SK-N-MC (cell line): ENCODE results near the gene ITGB1.

ENCODE experiments used
- EZH2 ChIP-seq: fragments of 200-600 bp; sonication (generic); IDR thresholded peaks from one replicate; pipeline ENCODE4 v1.6.1; 2017; ENCODE audit warnings: antibody characterized with exemption
- FOXP2 ChIP-seq: optimal IDR thresholded peaks from 2 replicates; pipeline ENCODE3; 2011; ENCODE audit warnings: mild to moderate bottlenecking, moderate library complexity; ENCODE audit not compliant: insufficient read depth; ENCODE audit errors: extremely low read length, control extremely low read depth
- POLR2AphosphoS5 ChIP-seq: IDR thresholded peaks from 2 replicates; pipeline ENCODE4 v1.6.1; 2012; ENCODE audit warnings: mild to moderate bottlenecking, low read depth, low read length, borderline replicate concordance

DNA sequence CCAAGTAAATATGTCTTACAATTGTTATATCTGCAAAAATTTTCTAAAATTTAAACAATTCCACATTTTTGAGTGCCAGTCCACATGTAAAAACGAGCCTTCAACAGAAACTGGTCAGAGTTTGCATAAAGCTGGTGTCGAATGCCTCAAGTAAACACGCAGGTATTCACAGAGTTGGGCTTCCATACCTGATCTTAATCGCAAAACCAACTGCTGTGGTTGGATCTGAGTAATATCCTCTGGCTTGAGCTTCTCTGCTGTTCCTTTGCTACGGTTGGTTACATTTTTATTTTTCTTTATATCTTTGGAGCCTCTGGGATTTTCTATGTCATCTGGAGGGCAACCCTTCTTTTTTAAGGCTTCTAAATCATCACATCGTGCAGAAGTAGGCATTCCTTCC is 28.4 kb downstream of the ITGB1 start:
- TF ChIP-seq EZH2 (no peak), POLR2AphosphoS5 (no peak), FOXP2 (no peak)
